Sigmoid colon (tissue), 7 donors: ENCODE results near the gene RHBG. TPM values are rescaled to one million over a fixed set of nuclear protein-coding genes. Genes with fewer than 3 reads are reported as not detected.

Experiments used
- DNase-seq: peaks from one replicate; pipeline ENCODE4 v3.0.0-alpha.2; 2019
- H3K27ac ChIP-seq, 4 donors: fragments of 200-600 bp; sonication (generic); one replicate each; pipeline ENCODE4 v1.5.1; 2016 to 2019; ENCODE audit warnings: mild to moderate bottlenecking in 1 of 4
- H3K27me3 ChIP-seq, 3 donors: fragments of 200-600 bp; sonication (generic); one replicate each; pipeline ENCODE4 v1.5.1; 2019; ENCODE audit warnings: mild to moderate bottlenecking in 1 of 3
- H3K36me3 ChIP-seq, 4 donors: fragments of 200-600 bp; sonication (generic); one replicate each; pipeline ENCODE4 v1.5.1; 2016 to 2019
- H3K4me1 ChIP-seq, 4 donors: fragments of 200-600 bp; sonication (generic); one replicate each; pipeline ENCODE4 v1.5.1; 2017 to 2019
- H3K4me3 ChIP-seq, 4 donors: fragments of 200-600 bp; sonication (generic); one replicate each; pipeline ENCODE4 v1.5.1; 2017 to 2019; ENCODE audit warnings: mild to moderate bottlenecking in 2 of 4, moderate library complexity in 1 of 4
- H3K9me3 ChIP-seq, 4 donors: fragments of 200-600 bp in 3 of 4; sonication (generic) in 3 of 4; one replicate each; pipeline versions ENCODE4 v1.5.1 to v1.6.1; 2013 to 2019
- CTCF ChIP-seq, 4 experiments: fragments of 450-650 bp in 3 of 4; fragments of 200-600 bp in 1 of 4; IDR thresholded peaks; one replicate each; pipeline ENCODE4 v1.5.1; 2016 to 2019; ENCODE audit warnings: antibody characterized with exemption in 4 of 4, mild to moderate bottlenecking in 3 of 4, moderate library complexity in 2 of 4
- EP300 ChIP-seq, 4 donors: sonication (generic); formaldehyde crosslinking; IDR thresholded peaks; one replicate each; pipeline ENCODE4 v1.6.1; 2017; ENCODE audit warnings: antibody characterized with exemption in 4 of 4
- POLR2A ChIP-seq, 2 donors: fragments of 450-650 bp; IDR thresholded peaks; one replicate each; pipeline ENCODE4 v1.6.1; 2016; ENCODE audit warnings: antibody characterized with exemption in 2 of 2, mild to moderate bottlenecking in 2 of 2, moderate library complexity in 2 of 2
- POLR2AphosphoS5 ChIP-seq, 4 donors: sonication (generic); formaldehyde crosslinking; IDR thresholded peaks; one replicate each; pipeline ENCODE4 v1.6.1; 2017; ENCODE audit warnings: antibody characterized with exemption in 4 of 4
- WGBS, 2 donors: extraction: QIAGEN DNeasy Blood & Tissue Kit; methylation state at CpG; one replicate each; pipeline ENCODE4 v1.1.7; 2013; 5-methylcytosine and 5-hydroxymethylcytosine counted together
- intact Hi-C: fragments of 100-400 bp; cut with DNase I; formaldehyde crosslinking; loops from one replicate; pipeline ENCODE4 v1.15.1; 2023
- polyA plus RNA-seq, 3 donors: library from polyadenylated mRNA; stranded (reverse); fragments of 200-250 nt; gene quantifications; one replicate each; pipeline ENCODE4 v1.2.3, GENCODE V29; 2013
- total RNA-seq, 4 donors: library from RNA; depleted of rRNA; stranded (reverse); fragments of >200 nt; gene quantifications; one replicate each; pipeline ENCODE4 v1.1.0, GENCODE V29; 2016
- donor health status: healthy with polysubstance abuse.
- donor health status: Bipolar disorder and iron deficiency.
- donor health status: healthy.

RHBG gene
- total and polyA plus RNA-seq, 7 donors, result not detected

- H3K36me3 ChIP-seq, result no peaks in the 10 kb centered on the region
- no peak for DNase-seq
- H3K4me3 ChIP-seq, result no peak overlapping the region
- TF ChIP-seq POLR2A (IDR thresholded peaks at IDR 0.05), result no peak
- TF ChIP-seq EP300 (IDR thresholded peaks at IDR 0.05), result no peak
- no peak for TF ChIP-seq POLR2AphosphoS5 (IDR thresholded peaks at IDR 0.05)
- no peak for TF ChIP-seq CTCF (IDR thresholded peaks at IDR 0.05)
- 80 to 85% methylated on average over 11 of the region's 11 CpGs for WGBS, 2 donors
- H3K27me3 ChIP-seq, result peaks cover 16 to 61% (median 39%) of the 10 kb centered on the region in 3 donors
- intact Hi-C loops, result no loop called here
- peaks cover 0 to 11% (median 8%) of the 10 kb centered on the region in 4 donors for H3K4me1 ChIP-seq
- H3K9me3 ChIP-seq, result no peaks in the 10 kb centered on the region
- H3K27ac ChIP-seq, result no peak overlapping the region
These were observed 22.3 kb downstream of the RHBG start for GRCh38 chr1:156391366-156391677.

- Histone ChIP-seq H3K36me3 (no peaks in the 10 kb centered on the region), H3K27ac (no peak overlapping the region), H3K9me3 (no peaks in the 10 kb centered on the region), H3K4me1 (peaks cover 0 to 11% (median 8%) of the 10 kb centered on the region in 4 donors), H3K27me3 (peaks cover 16 to 61% (median 39%) of the 10 kb centered on the region in 3 donors), H3K4me3 (no peak overlapping the region)
- TF ChIP-seq POLR2A (IDR thresholded peaks at IDR 0.05), result no peak
- TF ChIP-seq EP300 (IDR thresholded peaks at IDR 0.05), result no peak
- no peak for TF ChIP-seq POLR2AphosphoS5 (IDR thresholded peaks at IDR 0.05)
- TF ChIP-seq CTCF (IDR thresholded peaks at IDR 0.05), result no peak
- intact Hi-C loops, result no loop called here
- DNase-seq, result no peak
- 68 to 74% methylated on average over 8 of the region's 8 CpGs for whole genome bisulfite sequencing, 2 donors
These were observed 22.7 kb downstream of the RHBG start for GRCh38 chr1:156391701-156392100.

DNA sequence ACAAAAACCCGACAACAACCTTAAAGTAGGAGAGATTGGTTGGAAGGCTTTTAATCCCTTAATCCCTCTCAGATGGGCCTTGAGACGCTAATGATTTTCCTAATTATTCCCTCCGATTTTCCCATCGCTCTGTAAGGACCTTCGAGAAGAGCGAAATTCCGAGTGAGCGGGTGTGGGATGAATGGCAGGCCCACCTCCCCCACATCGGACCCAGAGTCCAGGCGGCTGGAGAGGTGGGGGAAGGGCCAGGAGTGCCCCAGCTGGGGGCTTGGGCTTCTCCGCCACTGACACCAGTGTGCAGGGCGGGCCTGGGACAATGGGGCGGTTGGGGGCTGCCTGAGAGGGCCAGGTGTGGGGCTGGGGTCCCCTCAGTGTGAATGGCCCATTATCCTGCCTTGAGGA is 23.4 kb downstream of the RHBG start:
- peaks cover 0 to 11% (median 8%) of the 10 kb centered on the region in 4 donors for H3K4me1 ChIP-seq
- TF ChIP-seq POLR2A (IDR thresholded peaks at IDR 0.05), result no peak
- TF ChIP-seq CTCF (IDR thresholded peaks at IDR 0.05), result no peak
- WGBS, 2 donors, result 80 to 90% methylated on average over 13 of the region's 13 CpGs
- no peak overlapping the region for H3K4me3 ChIP-seq
- peaks cover 13 to 57% (median 39%) of the 10 kb centered on the region in 3 donors for H3K27me3 ChIP-seq
- no peak overlapping the region for H3K27ac ChIP-seq
- H3K9me3 ChIP-seq, result no peaks in the 10 kb centered on the region
- intact Hi-C loops, result no loop called here
- no peak for DNase-seq
- no peaks in the 10 kb centered on the region for H3K36me3 ChIP-seq

GRCh38 chr1:156393095-156393494 is 24.1 kb downstream of the RHBG start:
- H3K27ac ChIP-seq, result no peak overlapping the region
- intact Hi-C loops, result no loop called here
- no peaks in the 10 kb centered on the region for H3K9me3 ChIP-seq
- no peak for DNase-seq
- H3K27me3 ChIP-seq, result peaks cover 12 to 51% (median 36%) of the 10 kb centered on the region in 3 donors
- no peaks in the 10 kb centered on the region for H3K36me3 ChIP-seq
- no peak overlapping the region for H3K4me3 ChIP-seq
- peaks cover 0 to 7% (median 6%) of the 10 kb centered on the region in 4 donors for H3K4me1 ChIP-seq
- TF ChIP-seq CTCF (IDR thresholded peaks at IDR 0.05) (no peak), POLR2AphosphoS5 (IDR thresholded peaks at IDR 0.05) (no peak)

GRCh38 chr1:156394082-156394481 is 25.1 kb downstream of the RHBG start:
- Histone ChIP-seq H3K4me3 (no peak overlapping the region), H3K36me3 (no peaks in the 10 kb centered on the region), H3K27ac (no peak overlapping the region), H3K27me3 (peaks cover 3 to 41% (median 28%) of the 10 kb centered on the region in 3 donors), H3K4me1 (no peaks in the 10 kb centered on the region), H3K9me3 (no peaks in the 10 kb centered on the region)
- no peak for DNase-seq
- intact Hi-C loops, result no loop called here
- 87% methylated on average over 9 of the region's 9 CpGs for WGBS, 2 donors
- no peak for TF ChIP-seq CTCF (IDR thresholded peaks at IDR 0.05)
- no peak for TF ChIP-seq EP300 (IDR thresholded peaks at IDR 0.05)
- no peak for TF ChIP-seq POLR2AphosphoS5 (IDR thresholded peaks at IDR 0.05)
- TF ChIP-seq POLR2A (IDR thresholded peaks at IDR 0.05), result no peak
